ENCODE measurements around the gene GRIP1.

- TF ChIP-seq CTCF (IDR thresholded peaks at IDR 0.05) (no peak), POLR2AphosphoS5 (IDR thresholded peaks at IDR 0.05) (no peak), EP300 (IDR thresholded peaks at IDR 0.05) (no peak)
Measured at GRCh38 chr12:66692170-66692569, 13.3 kb upstream of the GRIP1 start.
